GM06990 (cell line): ENCODE measurements around the gene GATAD2B.

Experiments
- DNase-seq: peaks from one replicate; pipeline ENCODE4 v3.0.0-alpha.2; 2011; ENCODE audit not compliant: insufficient read length; ENCODE audit errors: extremely low read depth
- H3K27me3 ChIP-seq: replicated peaks from 2 replicates; pipeline ENCODE4 v1.6.0; 2011; ENCODE audit warnings: low read length; ENCODE audit not compliant: control insufficient read depth, insufficient read depth
- H3K36me3 ChIP-seq: 2 replicates; pipeline ENCODE4 v1.5.1; 2011; ENCODE audit warnings: low read length; ENCODE audit not compliant: control insufficient read depth, insufficient read depth
- H3K4me3 ChIP-seq: replicated peaks from 2 replicates; pipeline ENCODE4 v1.5.1; 2011; ENCODE audit warnings: low read depth, mild to moderate bottlenecking, control low read depth, low read length
- TF ChIP-seq, protein P1 (sequence below): IDR thresholded peaks from 2 replicates; pipeline ENCODE4 v1.5.1; 2011; ENCODE audit warnings: low read length, control low read depth, mild to moderate bottlenecking, inconsistent platforms; ENCODE audit not compliant: insufficient read depth, poor library complexity, severe bottlenecking

GATAD2B gene

DNA sequence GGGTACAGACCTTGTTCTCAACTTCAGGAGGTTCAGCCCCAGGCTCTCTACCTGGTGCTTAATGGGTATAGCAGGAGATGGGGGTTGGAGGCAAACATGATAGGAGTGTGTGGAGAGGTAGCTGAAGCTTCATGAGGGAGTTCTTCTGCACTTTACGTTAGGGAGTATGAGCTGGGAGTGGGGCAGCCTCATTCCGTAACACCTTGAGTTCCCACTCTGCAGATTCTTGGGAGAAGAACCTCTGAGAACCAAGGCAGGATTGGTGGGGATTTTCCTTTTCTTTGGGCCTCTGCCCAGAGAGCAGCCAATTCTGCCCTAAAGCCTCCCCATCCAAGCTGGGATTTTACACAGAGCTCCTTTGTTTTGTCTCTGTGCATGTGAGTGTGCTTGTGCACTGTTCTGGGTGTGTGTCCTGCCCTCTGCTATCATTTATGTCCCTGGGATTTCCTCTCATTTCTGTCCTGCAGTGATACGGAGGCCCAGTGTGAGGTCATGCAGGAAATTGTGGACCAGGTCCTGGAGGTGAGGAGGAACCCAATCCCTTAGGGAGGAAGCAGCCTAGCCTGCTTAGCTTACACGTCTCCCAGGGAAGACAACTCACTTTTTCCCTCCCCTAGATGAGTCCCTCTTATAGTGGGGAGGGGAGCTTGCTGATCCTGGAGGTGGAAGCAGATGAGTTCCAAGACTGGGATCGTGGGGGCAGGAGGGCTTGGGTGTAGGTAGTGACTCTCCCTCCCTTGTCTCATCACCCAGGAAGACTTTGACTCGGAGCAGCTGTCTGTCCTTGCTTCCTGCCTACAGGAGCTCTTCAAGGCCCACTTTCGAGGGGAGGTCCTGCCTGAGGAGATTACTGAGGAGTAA, 159.2 kb downstream of the GATAD2B start:
- no peak for DNase-seq
- no peak overlapping the region for H3K4me3 ChIP-seq
- TF ChIP-seq, protein P1, sequence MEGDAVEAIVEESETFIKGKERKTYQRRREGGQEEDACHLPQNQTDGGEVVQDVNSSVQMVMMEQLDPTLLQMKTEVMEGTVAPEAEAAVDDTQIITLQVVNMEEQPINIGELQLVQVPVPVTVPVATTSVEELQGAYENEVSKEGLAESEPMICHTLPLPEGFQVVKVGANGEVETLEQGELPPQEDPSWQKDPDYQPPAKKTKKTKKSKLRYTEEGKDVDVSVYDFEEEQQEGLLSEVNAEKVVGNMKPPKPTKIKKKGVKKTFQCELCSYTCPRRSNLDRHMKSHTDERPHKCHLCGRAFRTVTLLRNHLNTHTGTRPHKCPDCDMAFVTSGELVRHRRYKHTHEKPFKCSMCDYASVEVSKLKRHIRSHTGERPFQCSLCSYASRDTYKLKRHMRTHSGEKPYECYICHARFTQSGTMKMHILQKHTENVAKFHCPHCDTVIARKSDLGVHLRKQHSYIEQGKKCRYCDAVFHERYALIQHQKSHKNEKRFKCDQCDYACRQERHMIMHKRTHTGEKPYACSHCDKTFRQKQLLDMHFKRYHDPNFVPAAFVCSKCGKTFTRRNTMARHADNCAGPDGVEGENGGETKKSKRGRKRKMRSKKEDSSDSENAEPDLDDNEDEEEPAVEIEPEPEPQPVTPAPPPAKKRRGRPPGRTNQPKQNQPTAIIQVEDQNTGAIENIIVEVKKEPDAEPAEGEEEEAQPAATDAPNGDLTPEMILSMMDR = no peak
- H3K27me3 ChIP-seq = no peaks in the 10 kb centered on the region
- H3K36me3 ChIP-seq = peaks cover 48% of the 10 kb centered on the region

DNA sequence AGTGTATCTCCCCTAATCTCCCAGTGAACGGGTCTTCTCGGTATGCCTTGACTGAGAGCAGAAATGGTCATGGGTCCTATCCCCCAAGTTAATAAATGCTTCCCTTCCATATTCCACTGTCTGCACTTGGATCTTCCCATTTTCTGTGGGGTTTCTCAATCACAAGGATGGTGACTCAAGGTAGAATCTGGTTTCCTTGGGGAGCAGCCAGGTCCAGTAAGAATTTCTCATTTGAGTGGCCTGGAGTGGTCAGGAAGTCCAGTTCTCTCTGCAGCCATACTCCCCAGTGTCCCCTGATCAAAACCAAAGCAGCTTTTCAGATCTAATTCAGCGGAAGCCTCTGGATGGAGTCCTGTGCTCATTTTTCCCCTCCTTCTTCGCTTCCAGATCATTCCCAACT, 162.3 kb downstream of the GATAD2B start:
- Histone ChIP-seq H3K27me3 (no peaks in the 10 kb centered on the region), H3K36me3 (peaks cover 47% of the 10 kb centered on the region), H3K4me3 (no peak overlapping the region)
- DNase-seq = no peak
- TF ChIP-seq, protein P1 = no peak
